ENCODE data around the gene PDE4D. TPM values are rescaled to one million over a fixed set of nuclear protein-coding genes. Genes with fewer than 3 reads are reported as not detected.

PDE4D gene
- total RNA-seq, 1 experiment from 2014 or later, result 2.1 TPM

GRCh38 chr5:59586841-59587240, 306.7 kb downstream of the PDE4D start:
- no peak for DNase-seq
- no peak overlapping the region for H3T11ph ChIP-seq (ENCODE audit: low read length)
- peaks cover 3% of the 10 kb centered on the region; the same call in 1 of the 2 replicates for H3K4me1 ChIP-seq (ENCODE audit: insufficient read depth, low read length)
- Mint-ChIP-seq H3K27me3 (ENCODE audit: low read depth) (no peaks in the 10 kb centered on the region; the same call in 1 of the 2 replicates), H3K9me3 (no peaks in the 10 kb centered on the region), H3K4me1 (peaks cover 37 to 38% of the 10 kb centered on the region in 2 experiments), H3K36me3 (ENCODE audit: insufficient read depth in 1 of 3, low read depth in 3 of 3) (no peaks in the 10 kb centered on the region), H3K4me3 (no peak overlapping the region), H3K27ac (no peak overlapping the region)
- no peak overlapping the region for H2BK20ac ChIP-seq (ENCODE audit: low read depth, low read length, poor library complexity, severe bottlenecking)
- H3K79me1 ChIP-seq (ENCODE audit: insufficient read depth, low read depth, low read length, poor library complexity, severe bottlenecking), result no peaks in the 10 kb centered on the region
- no peak overlapping the region for H4K5ac ChIP-seq (ENCODE audit: insufficient read length, low read depth, low read length)
- no peak overlapping the region for H2BK12ac ChIP-seq (ENCODE audit: insufficient read length, low read depth, low read length)
- no peaks in the 10 kb centered on the region for H3K9me3 ChIP-seq (ENCODE audit: control insufficient read depth, low read depth, low read length)
- no peaks in the 10 kb centered on the region for H4K20me1 ChIP-seq (ENCODE audit: control insufficient read depth, insufficient read depth, insufficient read length)
- H3K18ac ChIP-seq (ENCODE audit: insufficient read length, low read depth, low read length), result no peak overlapping the region
- no CpG with 5 or more reads among the region's 5 CpGs for WGBS (ENCODE audit: extremely low coverage, insufficient read length, low lambda C conversion rate)
- no peaks in the 10 kb centered on the region for H3K27me3 ChIP-seq (ENCODE audit: insufficient read depth, low read length)
- H2BK15ac ChIP-seq (ENCODE audit: low read depth, low read length), result no peak overlapping the region
- H3K23me2 ChIP-seq (ENCODE audit: insufficient read length, low read depth, low read length, poor library complexity, severe bottlenecking), result no peaks in the 10 kb centered on the region
- H3K9ac ChIP-seq (ENCODE audit: extremely low read depth, insufficient read length, low read length), result no peak overlapping the region
- no peak overlapping the region for H2BK120ac ChIP-seq (ENCODE audit: low read depth, low read length, poor library complexity, severe bottlenecking)
- no peak overlapping the region for H2AFZ ChIP-seq (ENCODE audit: low read length)
- H2AK5ac ChIP-seq (ENCODE audit: insufficient read length, low read length), result no peak overlapping the region
- H3K27ac ChIP-seq (ENCODE audit: insufficient read length, low read depth, low read length), result no peak overlapping the region
- no peak overlapping the region for H3K23ac ChIP-seq (ENCODE audit: insufficient read length, low read depth, low read length)
- H3K14ac ChIP-seq (ENCODE audit: insufficient read depth, low read length), result no peak overlapping the region
- H4K91ac ChIP-seq (ENCODE audit: insufficient read length, low read depth, low read length), result no peak overlapping the region
- no peak overlapping the region for H3K4ac ChIP-seq (ENCODE audit: low read depth, low read length)
- H3K79me2 ChIP-seq (ENCODE audit: insufficient read depth, low read length), result no peaks in the 10 kb centered on the region
- no peak overlapping the region for H4K8ac ChIP-seq (replicated peaks; ENCODE audit: insufficient read length, low read depth, low read length)
- no peak overlapping the region for H3K4me2 ChIP-seq (ENCODE audit: insufficient read depth, insufficient read length, low read length)
- H3K56ac ChIP-seq (ENCODE audit: insufficient read length, low read depth, low read length), result no peak overlapping the region
- H2BK5ac ChIP-seq (ENCODE audit: insufficient read length, low read length), result no peak overlapping the region
- no peak for TF ChIP-seq CTCF (conservative IDR thresholded peaks at IDR 0.05)
